ENCODE data around the gene FAM89B. TPM values are rescaled to one million over a fixed set of nuclear protein-coding genes. Genes with fewer than 3 reads are reported as not detected.

FAM89B gene
- total and polyA plus RNA-seq, 9 donors, result 1.9 to 74.0 (median 50.8) TPM

GRCh38 chr11:65615229-65615949, 43.1 kb downstream of the FAM89B start, which contains the start of gene PCNX3:
PCNX3 (plus strand) TSS chr11:65615776; CDS start chr11:65616312, 536 bp downstream.
- no peaks in the 10 kb centered on the region for H3K27me3 ChIP-seq
- peak within 1 kb of the TSS; percentile 75 to 97 for H3K27ac ChIP-seq
- H3K4me3 ChIP-seq, result peak within 1 kb of the TSS; percentile 86
- TF ChIP-seq EP300 (IDR thresholded peaks at IDR 0.05) (peak; percentile 83), POLR2A (IDR thresholded peaks at IDR 0.05) (peak; percentile 18), CTCF (IDR thresholded peaks at IDR 0.05) (no peak)
- no peaks in the 10 kb centered on the region for H3K36me3 ChIP-seq
- H3K4me1 ChIP-seq (ENCODE audit: insufficient read depth), result peaks cover 17% of the 10 kb centered on the region
- intact Hi-C loops (cut with DNase I), result no loop called here
- peak; percentile 100 for DNase-seq
- WGBS, 3 donors, result 0% methylated on average over 49 to 55 of the region's 55 CpGs
- no peaks in the 10 kb centered on the region for H3K9me3 ChIP-seq

GRCh38 chr11:65615950-65616574, 43.7 kb downstream of the FAM89B start:
- Histone ChIP-seq H3K36me3 (no peaks in the 10 kb centered on the region), H3K4me1 (ENCODE audit: insufficient read depth) (peaks cover 17% of the 10 kb centered on the region), H3K27me3 (no peaks in the 10 kb centered on the region), H3K4me3 (peak overlapping the region; percentile 86), H3K27ac (peak overlapping the region; percentile 9 to 97), H3K9me3 (no peaks in the 10 kb centered on the region)
- WGBS, 3 donors, result 0 to 1% (median 1%) methylated on average over 20 to 50 of the region's 50 CpGs
- no peak for DNase-seq
- intact Hi-C loops (cut with DNase I), result no loop called here
- TF ChIP-seq EP300 (IDR thresholded peaks at IDR 0.05) (no peak), POLR2A (IDR thresholded peaks at IDR 0.05) (no peak), CTCF (IDR thresholded peaks at IDR 0.05) (no peak)

GRCh38 chr11:65616575-65617001, 44.2 kb downstream of the FAM89B start:
- DNase-seq, result peak in 1 of 5 donors; percentile 41
- TF ChIP-seq CTCF (IDR thresholded peaks at IDR 0.05), result no peak
- no peak for TF ChIP-seq EP300 (IDR thresholded peaks at IDR 0.05)
- no peak for TF ChIP-seq POLR2A (IDR thresholded peaks at IDR 0.05)
- Histone ChIP-seq H3K9me3 (no peaks in the 10 kb centered on the region), H3K4me3 (peak overlapping the region; percentile 86), H3K36me3 (no peaks in the 10 kb centered on the region), H3K27ac (peak overlapping the region in 1 of 2 donors; percentile 97), H3K27me3 (no peaks in the 10 kb centered on the region), H3K4me1 (ENCODE audit: insufficient read depth) (peaks cover 17% of the 10 kb centered on the region)
- WGBS, 3 donors, result 51 to 61% (median 51%) methylated on average over 10 of the region's 10 CpGs
- intact Hi-C loops (cut with DNase I), result no loop called here

GRCh38 chr11:65617136-65617850, 45.0 kb downstream of the FAM89B start:
- Histone ChIP-seq H3K27ac (no peak overlapping the region), H3K9me3 (no peaks in the 10 kb centered on the region), H3K27me3 (no peaks in the 10 kb centered on the region), H3K4me3 (no peak overlapping the region), H3K4me1 (ENCODE audit: insufficient read depth) (peaks cover 15% of the 10 kb centered on the region), H3K36me3 (no peaks in the 10 kb centered on the region)
- WGBS, 3 donors, result 85 to 88% (median 87%) methylated on average over 17 of the region's 17 CpGs
- no peak for TF ChIP-seq EP300 (IDR thresholded peaks at IDR 0.05)
- no peak for TF ChIP-seq POLR2A (IDR thresholded peaks at IDR 0.05)
- TF ChIP-seq CTCF (IDR thresholded peaks at IDR 0.05), result no peak
- DNase-seq, result peak in 1 of 5 donors; percentile 31
- intact Hi-C loops (cut with DNase I), result no loop called here

Measured in ovary (tissue), 9 donors.